GM21526 (cell line): ENCODE data around the gene TEX19.
"Not testable (repeated sequence)": the region's sequence is repeated elsewhere in the genome, so short reads cannot be mapped to it uniquely, and the experiment has no call there.

Experiments used
- ATAC-seq: cut with Tn5 transposase; IDR thresholded peaks from one replicate; pipeline ENCODE4 v1.9.1; 2021; ENCODE audit warnings: moderate library complexity; ENCODE audit not compliant: unreplicated experiment, low FRiP score

The TEX19 gene

DNA sequence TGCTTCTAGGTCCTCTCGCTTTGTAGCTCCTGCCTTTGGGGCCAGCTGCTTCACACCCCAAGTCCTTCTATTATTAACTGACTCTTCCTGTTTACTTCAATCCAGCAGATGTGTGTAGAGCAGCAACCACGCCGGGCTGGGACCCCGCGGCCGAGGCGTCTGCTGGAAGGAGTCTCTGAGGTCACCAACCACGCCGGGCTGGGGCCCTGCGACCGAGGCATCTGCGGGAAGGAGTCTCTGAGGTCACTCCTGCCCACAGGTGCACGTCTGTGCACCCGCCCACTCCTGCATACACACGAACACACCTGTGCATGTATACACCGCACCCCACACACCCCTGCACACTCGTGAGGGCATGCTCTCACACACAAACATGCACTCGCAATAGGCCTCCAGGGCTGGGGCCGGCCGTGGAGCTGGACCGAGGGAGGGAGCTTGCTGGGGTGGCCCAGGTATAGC lies 7.8 kb upstream of the TEX19 start:
- ATAC-seq: no peak

GRCh38 chr17:82351713-82352488 lies 7.1 kb upstream of the TEX19 start:
- ATAC-seq: no peak

GRCh38 chr17:82353484-82353883 lies 5.6 kb upstream of the TEX19 start:
- ATAC-seq: no peak

GRCh38 chr17:82354804-82355308 lies 4.2 kb upstream of the TEX19 start:
- no peak for ATAC-seq

DNA sequence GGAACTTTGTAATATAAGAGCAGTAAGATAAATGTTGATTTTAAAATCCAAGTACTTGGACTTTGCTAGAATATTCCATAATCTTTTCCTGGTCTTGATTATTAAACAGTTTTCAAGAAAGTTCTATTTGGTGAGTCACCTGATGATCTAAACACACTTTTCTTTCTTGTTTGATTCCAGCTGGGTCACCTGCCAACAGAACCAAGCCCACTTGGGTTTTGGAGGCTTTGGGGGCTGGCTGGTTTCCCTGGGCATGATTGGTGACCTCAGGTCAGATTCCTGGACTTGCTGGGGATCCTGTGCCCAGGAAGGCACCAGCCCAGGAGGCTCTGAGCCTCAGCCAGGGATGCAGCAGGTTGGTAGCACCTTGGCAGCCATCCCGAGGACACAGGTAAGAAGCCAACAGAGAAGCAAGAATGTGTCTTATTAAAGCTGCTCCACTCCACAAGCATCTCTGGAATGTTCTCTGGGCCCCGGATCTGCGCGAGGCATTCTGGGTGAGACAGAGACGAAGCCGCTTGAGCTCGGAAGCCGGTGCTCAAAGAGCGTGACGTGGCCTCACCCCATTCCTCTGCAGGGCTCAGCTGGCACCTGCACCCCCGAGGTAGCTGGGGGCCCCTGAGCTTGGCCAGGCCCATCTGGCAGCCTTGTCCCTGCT lies 3.1 kb upstream of the TEX19 start:
- ATAC-seq: no peak

- ATAC-seq: no peak
Measured at GRCh38 chr17:82356845-82357355, 2.1 kb upstream of the TEX19 start.

- no peak for ATAC-seq
Measured at GRCh38 chr17:82357394-82357793, 1.7 kb upstream of the TEX19 start.

DNA sequence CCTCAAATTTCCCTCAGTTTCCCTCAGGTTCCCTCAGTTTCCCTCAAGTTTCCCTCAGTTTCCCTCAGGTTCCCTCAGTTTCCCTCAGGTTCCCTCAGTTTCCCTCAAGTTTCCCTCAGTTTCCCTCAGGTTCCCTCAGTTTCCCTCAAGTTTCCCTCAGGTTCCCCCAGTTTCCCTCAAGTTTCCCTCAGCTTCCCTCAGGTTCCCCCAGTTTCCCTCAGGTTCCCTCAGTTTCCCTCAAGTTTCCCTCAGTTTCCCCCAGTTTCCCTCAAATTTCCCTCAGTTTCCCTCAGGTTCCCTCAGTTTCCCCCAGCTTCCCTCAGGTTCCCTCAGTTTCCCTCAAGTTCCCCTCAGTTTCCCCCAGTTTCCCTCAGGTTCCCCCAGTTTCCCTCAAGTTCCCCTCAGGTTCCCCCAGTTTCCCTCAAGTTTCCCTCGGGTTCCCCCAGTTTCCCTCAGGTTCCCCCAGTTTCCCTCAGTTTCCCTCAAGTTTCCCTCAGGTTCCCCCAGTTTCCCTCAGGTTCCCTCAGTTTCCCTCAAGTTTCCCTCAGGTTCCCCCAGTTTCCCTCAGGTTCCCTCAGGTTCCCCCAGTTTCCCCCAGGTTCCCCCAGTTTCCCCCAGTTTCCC lies 516 bp downstream of the TEX19 start:
- ATAC-seq: not testable (repeated sequence)

DNA sequence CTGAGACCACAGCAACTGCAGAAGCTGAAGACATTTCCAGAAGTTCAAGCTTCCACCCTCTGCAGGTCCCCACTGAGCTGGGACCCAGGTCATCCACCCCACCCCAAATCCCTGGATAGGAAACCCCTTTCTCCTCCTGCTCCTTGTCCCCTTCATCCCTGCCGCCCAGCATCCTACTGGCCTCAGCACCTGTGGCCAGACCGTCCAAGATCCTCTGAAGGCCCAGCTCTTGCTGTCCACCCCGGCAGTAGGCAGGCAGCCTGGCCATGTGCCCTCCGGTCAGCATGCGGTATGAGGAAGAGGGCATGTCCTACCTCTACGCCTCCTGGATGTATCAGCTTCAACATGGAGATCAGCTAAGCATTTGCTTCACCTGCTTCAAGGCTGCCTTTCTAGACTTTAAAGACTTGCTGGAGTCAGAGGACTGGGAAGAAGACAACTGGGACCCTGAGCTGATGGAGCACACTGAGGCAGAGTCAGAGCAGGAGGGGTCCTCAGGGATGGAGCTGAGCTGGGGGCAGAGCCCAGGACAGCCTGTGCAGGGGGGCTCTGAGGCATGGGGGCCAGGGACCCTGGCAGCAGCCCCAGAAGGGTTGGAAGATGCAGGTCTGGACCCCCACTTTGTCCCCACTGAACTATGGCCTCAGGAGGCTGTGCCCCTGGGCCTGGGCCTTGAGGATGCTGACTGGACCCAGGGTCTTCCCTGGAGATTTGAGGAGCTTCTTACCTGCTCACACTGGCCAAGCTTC lies 3.0 kb downstream of the TEX19 start:
- ATAC-seq: no peak

DNA sequence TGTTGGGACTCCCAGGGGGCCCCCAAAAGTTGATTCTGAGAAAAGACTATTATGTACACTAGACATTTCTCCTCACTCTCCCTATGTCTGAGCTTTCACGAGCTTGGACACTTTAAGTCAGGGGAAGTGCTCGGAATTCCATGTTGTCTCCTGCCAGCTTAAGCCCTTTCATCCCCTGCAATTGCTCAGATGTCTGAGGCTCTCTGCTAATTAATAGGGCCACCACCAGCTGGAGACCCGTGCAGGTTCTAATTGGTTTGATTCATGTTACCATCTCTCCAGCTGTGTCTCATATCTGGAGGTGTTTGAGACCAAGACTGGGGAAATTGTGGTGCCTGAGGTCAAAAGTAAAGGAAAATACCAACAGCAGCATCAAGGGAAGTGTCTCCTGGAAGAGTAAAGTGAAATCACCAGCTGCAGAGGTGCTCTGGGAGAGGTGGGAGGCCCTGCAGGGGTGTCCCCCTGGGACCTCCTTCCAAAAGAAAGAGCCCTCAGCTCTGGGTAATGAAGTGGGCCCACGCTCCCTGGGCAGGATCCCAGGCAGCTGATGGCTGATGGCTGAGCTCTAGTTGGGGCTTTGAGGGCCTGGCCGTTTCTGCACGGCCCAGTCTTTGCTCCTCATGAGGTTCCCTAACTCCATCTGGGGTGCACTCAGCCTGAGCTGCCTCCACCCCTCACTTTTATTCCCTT lies 6.7 kb downstream of the TEX19 start:
- ATAC-seq: no peak

GRCh38 chr17:82366749-82367148 lies 7.7 kb downstream of the TEX19 start:
- no peak for ATAC-seq

GRCh38 chr17:82367724-82368524 lies 8.9 kb downstream of the TEX19 start:
- ATAC-seq: no peak

DNA sequence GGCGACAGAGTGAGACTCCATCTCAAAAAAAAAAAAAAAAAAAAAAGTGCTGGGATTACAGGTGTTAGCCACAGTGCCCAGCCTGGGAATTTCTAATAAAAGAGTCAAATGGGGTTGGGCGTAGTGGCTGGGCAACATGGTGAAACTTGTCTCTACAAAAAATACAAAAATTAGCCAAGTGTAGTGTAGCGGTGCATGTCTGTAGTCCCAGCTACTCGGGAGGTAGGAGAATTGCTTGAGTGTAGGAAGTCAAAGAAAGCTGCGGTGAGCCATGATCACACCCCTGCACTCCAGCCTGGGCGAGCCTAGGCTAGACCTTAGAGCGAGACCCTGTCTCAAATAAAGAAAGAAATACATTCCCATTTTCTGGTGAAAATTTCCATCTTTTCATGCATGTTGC lies 10.2 kb downstream of the TEX19 start:
- no peak for ATAC-seq

GRCh38 chr17:82370471-82371332 lies 11.7 kb downstream of the TEX19 start:
- no peak for ATAC-seq

DNA sequence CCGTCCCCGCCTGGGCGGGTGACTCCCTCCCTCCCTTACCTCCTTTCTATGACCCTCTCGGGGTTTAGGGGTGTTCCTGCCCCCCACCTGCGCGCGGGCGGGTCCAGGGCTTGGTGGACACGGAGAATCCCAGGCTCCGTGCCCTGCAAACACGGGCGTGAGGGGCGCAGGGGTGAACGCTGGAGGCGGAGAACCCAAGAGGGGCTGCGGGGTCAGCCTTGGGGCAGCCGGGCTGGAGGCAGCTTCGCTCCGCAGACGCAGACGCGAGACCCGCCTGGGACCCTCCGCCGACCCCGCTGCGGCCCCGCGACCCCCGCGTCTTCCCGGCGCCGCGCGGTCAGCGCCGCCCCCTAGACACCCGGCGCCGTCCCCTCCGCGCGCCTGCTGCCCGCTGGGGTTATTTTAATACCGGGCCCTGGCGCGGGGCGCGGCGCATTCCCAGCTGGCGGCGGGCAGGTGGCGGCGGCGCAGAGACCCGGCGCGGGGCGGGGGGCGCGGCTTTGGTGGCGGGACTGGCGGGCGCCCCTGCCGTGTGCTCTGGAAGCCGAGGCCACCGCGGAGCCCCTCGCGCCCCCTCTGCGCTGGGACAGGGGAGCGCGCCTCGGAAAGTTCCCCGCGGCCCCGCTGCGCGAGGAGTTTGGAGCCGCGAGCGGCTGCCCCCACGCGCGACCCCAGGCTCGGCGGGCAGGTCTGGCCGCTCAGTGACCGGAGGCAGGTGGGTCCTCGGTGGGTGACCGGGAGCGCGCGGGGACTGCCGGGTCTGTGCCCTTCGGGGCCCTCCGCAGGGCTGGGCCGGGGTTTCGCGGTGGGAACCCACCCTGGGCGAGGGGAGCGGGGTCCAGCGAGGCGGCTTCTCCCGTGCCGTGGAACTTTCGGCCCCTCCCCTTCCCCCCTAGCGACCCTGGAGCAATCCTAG lies 12.5 kb downstream of the TEX19 start, which contains the start of gene UTS2R:
Gene UTS2R (plus strand): TSS at position 433 of the 916 bp plus-strand sequence. CDS start 2,560 bp downstream, outside the sequence.
- ATAC-seq: no peak

- ATAC-seq: no peak
Measured at GRCh38 chr17:82372249-82373071, 13.4 kb downstream of the TEX19 start.
